Raji (cell line): ENCODE measurements around the gene FSD1L.

Experiments
- POLR2A ChIP-seq: IDR thresholded peaks from 2 replicates; pipeline ENCODE4 v1.6.1; 2011; ENCODE audit warnings: low read depth, low read length, control low read depth; ENCODE audit not compliant: insufficient read depth

Gene FSD1L

DNA sequence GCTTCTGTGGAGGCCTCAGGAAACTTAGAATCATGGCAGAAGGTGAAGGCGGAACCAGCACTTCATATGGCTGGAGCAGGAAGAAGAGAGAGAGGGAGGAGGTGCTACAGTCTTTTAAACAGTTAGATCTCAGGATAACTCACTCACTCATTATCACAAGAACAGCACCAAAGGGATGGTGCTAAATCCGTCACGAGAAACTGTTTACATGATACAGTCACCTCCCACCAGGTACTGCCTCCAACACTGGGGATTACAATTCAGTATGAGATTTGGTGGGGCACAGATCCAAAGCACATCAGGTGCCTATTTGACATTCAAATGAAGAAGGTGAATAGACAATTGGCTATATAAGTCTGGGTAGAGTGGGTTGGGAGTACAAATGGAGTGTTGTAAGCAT, 145.3 kb downstream of the FSD1L start:
- TF ChIP-seq POLR2A, result no peak
